PC-3 (cell line): ENCODE measurements around the gene LGI4.

Experiments
- CTCF ChIP-seq: fragments of 300-600 bp; sonication (generic); conservative IDR thresholded peaks from 2 replicates; pipeline ENCODE4 v1.5.1; 2017; ENCODE audit warnings: antibody characterized with exemption, low read depth, mild to moderate bottlenecking, low read length
- EZH2 ChIP-seq: fragments of 300-600 bp; sonication (generic); IDR thresholded peaks from one replicate; pipeline ENCODE4 v1.6.1; 2017; ENCODE audit warnings: antibody characterized with exemption, mild to moderate bottlenecking, low read length; ENCODE audit not compliant: unreplicated experiment
- EZH2phosphoT487 ChIP-seq: fragments of 300-600 bp; sonication (generic); IDR thresholded peaks from 2 replicates; pipeline ENCODE4 v1.6.1; 2018; ENCODE audit warnings: mild to moderate bottlenecking, antibody characterized with exemption, low read length, borderline replicate concordance

- no peak for TF ChIP-seq CTCF
- no peak for TF ChIP-seq EZH2
- no peak for TF ChIP-seq EZH2phosphoT487
These were observed 9.4 kb upstream of the LGI4 start for GRCh38 chr19:35144259-35144599.
